NCI-H146 (cell line): ENCODE measurements around the gene KRTAP3-2.
A peak's percentile ranks its signal among the peaks of the same experiment; 100 is the strongest.

Experiments used
- DNase-seq: peaks from one replicate; lab custom pipeline; 2025; lab: John Stamatoyannopoulos, UW

The KRTAP3-2 gene

DNA sequence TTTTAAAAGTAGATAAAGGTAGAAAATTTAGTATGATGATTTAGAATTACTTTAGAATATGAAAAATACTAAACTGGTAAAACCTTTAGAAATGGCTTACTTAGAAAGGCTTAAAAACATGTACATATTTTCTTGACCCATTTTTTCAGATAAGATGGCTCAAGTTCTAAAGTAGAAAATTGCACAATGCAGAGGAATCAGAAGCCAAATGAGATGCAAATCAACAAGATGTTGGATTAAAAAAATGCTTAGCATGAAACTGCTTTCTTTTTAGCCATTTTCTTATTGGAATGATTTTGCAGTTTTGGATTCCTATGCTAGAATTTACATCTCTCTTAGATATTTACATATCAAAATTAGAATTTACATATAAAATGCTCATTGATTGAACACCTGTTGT is 10.7 kb upstream of the KRTAP3-2 start:
- DNase-seq, result no peak

DNA sequence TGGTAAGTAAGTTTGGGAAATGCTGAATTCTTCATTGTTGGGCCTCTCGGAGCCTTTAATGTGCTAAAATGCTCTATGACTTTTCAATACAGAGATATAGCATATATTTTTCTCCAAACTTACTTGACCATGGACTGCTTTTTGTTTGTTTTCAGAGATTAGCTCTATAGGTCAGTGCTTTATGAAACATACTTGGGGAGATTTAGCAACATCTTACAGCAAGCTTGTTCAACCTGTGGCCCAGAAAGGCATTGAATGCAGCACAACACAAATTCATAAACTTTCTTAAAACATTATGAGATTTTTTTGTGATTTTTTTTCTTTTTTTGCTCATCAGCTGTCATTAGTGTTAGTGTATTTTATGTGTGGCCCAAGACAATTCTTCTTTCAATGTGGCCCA is 10.2 kb upstream of the KRTAP3-2 start:
- no peak for DNase-seq

DNA sequence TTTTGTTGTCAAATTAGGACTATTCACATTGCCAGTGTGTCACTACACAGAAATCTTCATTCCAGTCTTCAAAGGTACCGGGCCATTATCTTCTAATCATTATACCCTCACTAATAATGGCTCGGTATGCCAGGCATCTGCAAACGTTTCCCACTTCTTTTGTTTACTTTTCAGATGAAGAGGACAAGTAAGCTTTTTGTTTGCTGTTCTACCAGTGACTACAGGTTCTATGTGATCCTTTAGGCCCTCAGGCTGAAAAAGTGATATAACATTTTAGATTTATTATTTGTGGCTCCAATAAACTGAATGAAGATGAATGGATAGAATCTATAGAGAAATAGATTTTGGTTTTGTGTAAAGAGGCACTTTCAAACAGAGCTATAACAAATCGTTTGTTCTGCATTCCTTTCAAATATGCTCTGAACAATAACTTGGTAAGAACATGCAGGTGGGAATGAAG is 9.6 kb upstream of the KRTAP3-2 start:
- peak; percentile 45 for DNase-seq

DNA sequence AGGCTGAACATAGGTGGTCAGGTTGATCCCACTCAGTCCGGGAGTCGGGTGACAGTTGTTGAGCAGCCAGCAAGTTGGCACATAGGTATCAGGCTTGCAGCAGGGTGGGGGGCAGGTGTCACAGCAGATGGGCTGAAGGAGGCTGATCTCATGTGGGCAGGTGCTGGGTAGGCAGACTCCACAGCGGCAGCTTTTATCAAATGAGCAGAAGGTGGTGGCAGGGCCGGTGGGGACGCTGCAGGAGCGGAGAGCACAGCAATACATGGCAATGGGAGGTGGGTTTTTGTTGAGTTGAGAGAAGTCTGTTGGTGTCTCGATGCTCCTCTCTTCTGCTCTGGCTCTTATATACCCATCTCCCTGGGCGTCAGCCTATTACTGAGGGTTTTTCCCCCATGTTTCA is 9.1 kb upstream of the KRTAP3-2 start, which contains the start of gene KRTAP3-1:
Gene KRTAP3-1 (minus strand): TSS at position 318 of the 400 bp plus-strand sequence. CDS start 54 bp downstream, at position 264.
- peak; percentile 73 for DNase-seq

DNA sequence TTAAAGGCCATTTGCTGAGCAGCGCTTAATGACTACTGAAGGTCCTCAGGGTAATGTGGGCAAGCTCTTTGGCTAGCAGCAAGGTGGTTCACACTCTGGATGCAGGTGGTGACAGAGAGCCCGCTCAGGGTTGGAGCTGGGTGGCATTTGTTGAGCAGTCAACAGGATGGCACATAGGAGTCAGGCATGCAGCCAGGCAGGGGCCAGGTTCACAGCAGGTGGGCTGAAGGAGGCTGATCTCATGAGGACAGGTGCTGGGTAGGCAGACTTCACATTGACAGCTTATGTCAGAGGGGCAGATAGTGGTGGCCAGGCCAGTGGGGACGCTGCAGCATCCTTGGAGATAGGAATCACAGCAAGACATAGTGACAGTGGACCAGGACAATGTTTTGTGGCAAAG is 4.7 kb upstream of the KRTAP3-2 start:
- DNase-seq, result peak; percentile 57

DNA sequence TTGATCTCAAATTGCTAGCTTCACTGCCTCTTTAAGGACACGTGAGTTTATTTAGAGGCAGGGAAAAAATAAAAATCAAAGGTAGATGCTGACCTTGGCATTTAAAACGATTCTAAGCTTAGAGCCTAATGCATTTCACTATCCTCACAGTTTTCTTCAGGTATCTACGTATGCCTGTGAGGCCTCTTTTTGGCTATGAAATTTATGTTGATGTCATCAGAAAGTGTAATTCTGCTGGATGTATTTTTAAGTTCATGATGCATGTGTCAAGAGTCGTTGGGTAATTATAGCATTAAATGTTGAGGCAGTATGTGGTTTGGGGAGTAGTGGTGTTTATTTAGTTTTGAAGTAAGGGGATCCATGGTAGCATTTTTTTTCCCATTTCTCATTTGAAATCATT is 4.2 kb upstream of the KRTAP3-2 start:
- DNase-seq, result no peak

DNA sequence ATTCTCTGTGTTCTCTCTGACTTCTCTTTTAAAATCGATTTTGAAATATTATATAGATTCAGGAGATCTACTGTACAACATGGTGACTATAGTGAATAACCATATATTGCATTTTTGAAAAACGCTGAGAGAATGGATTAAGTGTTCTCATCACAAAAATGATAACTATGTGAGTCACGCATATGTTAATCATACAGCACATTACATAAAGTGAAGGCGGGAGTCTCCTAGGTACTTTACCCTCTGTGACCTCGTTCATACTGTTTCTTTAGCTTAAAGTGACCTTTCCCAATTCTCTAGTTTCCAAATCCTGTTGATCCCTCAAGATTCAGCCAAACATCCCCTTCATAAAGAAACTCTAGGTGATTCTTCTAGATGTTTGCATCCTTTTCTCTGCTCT is 3.1 kb upstream of the KRTAP3-2 start:
- DNase-seq, result no peak

DNA sequence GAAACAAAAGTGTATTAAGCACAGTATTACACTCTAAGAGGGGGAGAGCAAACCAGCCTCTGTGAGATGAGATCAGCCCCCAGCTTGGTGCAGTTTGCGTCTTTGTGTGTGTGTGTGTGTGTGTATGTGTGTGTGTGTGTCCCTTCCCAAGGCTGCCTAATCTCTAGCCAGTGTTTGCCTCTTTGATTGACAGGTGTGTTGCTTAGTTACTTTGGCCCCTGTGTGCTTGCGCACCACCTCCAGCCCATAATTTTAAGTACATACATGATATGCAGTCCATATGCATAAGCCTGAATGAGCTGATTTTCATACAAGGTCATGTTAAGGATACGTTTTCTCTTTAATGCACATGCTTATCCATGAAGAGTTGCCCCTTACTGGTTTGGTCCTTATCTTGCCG is 2.1 kb upstream of the KRTAP3-2 start:
- no peak for DNase-seq

DNA sequence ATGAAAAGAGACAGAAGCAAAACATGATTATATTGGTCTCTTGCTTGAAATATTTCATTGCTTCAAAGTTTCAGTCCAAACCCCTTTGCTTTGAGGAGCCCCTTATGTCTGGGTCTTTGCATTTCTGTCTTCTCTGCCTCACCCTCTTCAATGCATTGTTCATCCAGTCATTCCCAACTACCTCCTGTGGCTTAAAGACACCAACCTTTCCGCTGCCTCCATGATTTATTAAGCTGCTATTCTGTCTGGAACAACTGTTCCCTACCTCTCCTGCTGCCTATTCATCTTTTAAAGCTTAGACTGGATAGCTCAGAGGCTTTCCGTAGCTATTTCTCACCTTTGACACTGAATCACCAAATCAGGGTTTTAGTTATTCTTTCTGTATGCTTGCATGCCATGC is 2.3 kb downstream of the KRTAP3-2 start:
- no peak for DNase-seq

DNA sequence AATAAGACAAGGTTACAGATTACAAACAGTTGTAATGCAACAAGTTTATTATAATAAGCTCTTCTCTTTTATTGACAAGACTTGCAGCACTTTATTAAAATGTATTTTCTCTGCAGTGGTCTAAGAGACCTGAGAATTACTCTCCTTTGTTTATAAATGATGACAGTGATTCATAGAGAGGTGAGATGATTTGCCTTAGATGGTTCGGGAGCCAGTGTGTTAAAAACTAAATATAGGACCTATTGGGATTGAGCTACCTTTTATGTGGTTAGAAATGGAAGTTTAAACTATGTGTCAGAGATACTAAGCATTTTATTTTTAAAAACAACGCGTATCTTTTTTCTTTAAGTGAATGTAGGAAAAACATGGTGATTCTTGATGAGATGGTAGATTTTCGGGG is 2.9 kb downstream of the KRTAP3-2 start:
- DNase-seq, result no peak

DNA sequence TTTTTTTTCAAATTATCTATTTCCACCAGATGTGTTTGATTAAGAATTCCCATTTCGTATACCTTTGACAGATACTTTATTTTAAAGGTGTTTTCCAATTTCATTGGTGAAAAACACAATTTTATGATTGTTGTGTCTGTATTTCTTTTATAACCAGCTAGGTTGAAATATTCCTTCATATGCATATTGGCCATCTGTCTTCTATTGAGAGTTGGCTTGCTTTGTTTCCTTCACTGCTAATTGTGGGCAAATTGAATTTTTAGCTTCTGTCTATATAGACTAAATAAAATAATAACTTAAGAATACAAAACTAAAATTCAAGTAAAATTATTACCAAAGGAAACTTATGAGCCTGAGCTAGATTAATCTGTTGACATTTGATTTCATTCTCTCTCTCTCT is 4.6 kb downstream of the KRTAP3-2 start:
- no peak for DNase-seq

DNA sequence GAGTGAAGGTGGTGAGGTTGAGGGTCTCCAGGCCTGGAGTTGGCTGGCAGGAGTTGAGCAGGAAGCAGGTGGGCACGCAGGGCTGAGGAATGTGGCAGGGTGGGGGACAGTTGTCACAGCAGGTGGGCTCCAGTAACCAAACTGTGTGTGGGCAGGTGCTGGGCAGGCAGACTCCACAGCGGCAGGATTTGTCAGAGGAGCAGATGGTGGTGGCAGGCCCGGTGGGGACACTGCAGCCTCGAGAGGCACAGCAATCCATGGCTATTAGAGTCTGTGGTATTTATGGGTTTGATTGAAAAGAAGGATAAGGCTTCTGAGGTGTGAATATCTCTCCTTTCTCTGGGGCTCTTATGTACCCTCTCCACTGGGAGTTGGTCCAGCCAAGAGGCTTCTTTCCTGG is 5.9 kb downstream of the KRTAP3-2 start, which contains the start of gene KRTAP3-3:
Gene KRTAP3-3 (minus strand): TSS at position 326 of the 400 bp plus-strand sequence. CDS start 67 bp downstream, at position 259.
- DNase-seq, result peak; percentile 68

DNA sequence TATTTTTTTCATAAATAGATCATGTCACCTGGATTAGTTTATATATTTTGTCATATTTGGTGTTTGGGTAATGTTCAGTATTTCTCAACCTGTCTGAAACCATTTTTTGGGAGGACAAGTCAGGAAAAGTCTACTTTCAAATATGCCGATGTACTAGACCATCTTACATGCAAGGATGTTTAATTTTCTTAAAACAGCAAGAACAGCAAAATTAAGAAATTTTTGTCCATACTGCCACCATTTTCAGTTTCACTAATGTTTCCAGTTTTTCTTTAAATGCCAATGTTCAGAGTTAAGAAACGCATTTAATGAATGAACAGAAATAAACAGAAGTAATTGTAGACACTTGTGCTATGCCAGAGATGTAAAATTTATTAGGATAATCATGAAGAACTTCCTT is 6.6 kb downstream of the KRTAP3-2 start:
- no peak for DNase-seq

DNA sequence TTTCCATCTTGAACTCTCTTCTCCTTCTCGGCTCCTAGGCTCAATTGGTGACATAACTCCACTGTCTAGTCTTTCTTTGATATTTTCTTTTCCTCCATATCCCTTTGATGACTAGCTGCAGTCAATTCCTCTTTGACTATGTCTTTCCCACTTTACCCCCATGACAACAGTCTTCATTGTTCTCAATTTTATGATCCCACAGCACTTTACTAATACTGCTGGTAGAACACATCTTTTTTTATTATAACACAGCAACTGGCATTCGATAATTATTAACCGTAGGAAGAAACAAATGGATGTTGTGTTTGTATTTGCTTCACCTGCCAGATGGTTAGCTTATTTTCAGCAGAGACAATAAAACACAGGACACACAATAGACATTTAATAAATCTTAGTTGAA is 7.0 kb downstream of the KRTAP3-2 start:
- DNase-seq, result no peak

DNA sequence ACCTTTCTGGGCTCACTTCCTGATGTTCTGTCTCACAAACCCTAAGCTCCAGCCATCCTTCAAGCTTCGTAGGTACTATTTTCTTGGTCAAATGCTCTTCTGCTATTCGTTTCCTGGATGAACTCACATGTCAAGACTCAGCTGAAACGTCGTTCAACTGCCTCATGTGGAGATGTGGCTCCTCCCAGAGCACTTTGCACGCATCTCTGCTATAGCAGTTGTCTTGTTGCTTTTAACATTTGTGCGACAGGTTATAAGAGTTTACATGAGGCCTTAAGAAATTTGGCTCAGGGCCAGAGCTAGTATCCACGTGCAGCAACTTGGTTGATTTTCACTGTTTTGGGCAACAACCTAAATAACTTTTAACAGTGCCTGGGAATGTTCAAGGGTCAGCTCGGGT is 12.8 kb downstream of the KRTAP3-2 start:
- DNase-seq, result no peak

DNA sequence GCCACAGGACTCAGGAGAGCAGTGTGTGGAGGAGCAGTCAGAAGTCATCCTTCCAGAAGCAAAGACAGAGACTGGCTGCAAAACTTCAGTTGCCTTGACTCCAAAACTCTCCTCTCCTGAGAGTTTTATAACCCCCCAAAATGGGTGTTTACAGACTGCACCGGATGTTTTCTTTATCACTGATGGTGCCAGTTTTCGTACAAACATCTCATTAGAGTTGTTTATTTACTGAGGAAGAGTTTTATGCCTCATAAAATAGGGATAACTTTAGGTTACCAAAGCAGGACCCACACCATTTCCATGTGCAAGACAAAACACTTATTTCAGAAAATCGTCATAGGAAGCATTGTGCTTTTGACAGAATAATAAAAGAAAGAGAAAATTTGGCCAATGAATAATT is 15.5 kb downstream of the KRTAP3-2 start, which contains the start of gene KRT40:
Gene KRT40 (minus strand): TSS at position 101 of the 400 bp plus-strand sequence. CDS start 53 bp downstream, at position 48.
- DNase-seq, result no peak

DNA sequence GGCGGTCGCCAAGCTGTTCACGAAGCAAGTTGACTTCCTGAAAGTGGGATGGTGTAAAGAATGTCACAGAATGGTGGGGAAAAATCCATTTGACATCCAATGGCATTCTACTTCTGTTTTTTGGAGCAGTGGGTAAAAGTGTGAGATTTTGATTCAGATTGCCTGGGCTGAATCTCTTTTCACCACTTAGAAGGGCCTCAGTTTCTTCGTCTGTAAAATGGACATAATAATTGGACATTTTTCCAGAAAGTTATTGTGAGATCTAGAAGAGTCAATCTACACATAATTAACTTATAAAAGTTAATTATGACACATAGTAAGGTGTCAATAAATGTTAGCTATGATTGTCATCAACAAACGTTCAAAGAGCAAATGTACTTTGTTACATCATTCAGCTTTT is 18.6 kb downstream of the KRTAP3-2 start:
- no peak for DNase-seq

DNA sequence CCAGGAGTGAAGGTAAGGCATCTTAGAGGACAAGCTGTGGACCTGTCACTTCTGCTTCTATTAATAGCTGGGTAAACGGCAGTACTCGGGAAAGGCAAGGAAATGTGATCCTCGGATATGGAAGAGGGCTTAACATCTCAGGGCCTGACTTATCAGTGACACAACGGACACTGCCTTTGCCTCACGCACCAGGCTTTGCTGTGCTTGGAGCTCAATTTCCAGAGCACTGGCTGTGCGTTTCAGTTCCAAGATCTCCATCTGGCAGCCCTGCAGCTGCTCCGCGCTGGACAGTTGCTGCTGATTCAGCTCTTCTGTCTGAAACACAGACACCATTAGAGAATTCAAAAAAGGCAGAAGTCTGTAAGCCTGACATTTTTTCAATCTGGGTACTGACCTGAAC is 19.1 kb downstream of the KRTAP3-2 start:
- DNase-seq, result peak; percentile 22

DNA sequence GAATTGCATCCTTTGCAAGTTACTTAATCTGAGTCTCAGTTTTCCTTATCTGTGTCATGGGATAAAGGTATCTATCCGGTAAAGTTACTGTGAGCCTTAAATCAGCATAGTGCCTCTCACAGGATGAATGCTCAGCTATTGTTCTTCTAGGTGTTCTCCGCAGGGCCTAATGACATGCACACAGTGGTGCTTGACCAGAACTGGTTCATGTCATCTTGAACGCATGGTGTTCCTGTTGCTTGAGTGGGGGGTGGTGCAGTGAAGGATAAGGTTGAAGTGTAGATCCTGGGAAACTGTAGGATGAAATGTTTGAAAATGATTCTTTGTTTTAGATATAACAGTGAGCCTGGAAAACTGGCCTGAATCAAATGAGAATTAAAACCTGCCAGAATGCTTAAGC is 19.6 kb downstream of the KRTAP3-2 start:
- DNase-seq, result no peak

DNA sequence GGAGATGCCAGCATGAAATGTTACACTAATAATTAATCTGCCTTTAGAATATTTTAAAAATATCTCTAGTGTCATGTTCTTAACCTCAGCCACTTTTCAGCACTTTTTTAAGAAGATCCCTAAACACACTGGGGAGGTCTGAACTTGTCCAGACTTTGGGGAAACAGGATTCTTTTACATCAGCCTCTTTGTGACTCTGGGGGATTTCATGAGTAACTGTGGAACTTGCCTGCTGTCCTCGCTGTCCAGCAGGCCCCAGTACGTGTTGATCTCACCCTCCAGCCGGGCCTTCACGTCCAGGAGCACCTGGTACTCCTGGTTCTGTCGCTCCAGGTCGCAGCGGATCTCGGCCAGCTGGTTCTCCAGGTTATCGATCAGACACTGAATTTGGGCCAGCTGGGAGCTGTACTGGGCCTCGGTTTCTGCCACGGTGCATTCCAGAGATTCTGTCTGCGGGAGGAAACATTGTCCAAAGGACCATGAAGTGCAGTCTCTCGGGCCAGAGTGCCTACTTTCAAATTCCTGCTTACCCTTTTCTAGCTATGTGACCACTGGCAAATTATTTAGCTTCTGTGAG is 21.0 kb downstream of the KRTAP3-2 start:
- no peak for DNase-seq

DNA sequence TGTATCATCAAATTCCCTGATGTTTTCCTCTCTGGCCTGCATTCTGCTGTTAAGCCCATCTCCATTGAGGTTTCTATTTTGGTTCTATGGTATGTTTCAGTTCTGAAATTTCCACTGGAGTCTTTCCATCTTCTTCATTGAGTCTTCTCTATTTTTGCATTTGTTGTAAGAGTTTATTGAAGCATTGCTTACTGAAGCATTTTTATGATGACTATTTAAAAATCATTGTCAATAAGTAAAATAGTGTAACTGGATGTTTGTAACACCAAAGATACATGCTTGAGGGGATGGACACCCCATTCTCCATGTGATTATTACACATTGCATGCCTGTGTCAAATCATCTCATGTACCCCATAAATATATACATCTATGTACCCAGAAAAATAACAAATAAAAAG is 24.2 kb downstream of the KRTAP3-2 start:
- no peak for DNase-seq

DNA sequence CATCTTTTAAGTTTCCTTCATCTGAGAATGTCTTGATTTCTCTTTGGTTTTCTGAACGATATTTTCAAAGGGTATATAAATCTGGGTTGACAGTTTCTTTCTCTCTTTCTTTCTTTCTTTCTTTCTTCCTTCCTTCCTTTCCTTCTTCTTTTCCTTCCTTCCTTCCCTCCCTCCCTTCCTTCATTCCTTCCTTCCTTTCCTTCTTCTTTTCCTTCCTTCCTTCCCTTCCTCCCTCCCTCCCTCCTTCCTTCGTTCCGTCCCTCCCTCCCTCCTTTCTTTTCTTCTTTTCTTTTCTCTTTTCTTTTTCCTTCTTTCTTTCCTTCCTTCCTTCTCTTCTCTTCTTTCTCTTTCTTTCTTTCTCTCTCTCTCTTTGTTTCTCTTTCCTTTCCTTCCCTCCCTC is 25.3 kb downstream of the KRTAP3-2 start:
- no peak for DNase-seq

DNA sequence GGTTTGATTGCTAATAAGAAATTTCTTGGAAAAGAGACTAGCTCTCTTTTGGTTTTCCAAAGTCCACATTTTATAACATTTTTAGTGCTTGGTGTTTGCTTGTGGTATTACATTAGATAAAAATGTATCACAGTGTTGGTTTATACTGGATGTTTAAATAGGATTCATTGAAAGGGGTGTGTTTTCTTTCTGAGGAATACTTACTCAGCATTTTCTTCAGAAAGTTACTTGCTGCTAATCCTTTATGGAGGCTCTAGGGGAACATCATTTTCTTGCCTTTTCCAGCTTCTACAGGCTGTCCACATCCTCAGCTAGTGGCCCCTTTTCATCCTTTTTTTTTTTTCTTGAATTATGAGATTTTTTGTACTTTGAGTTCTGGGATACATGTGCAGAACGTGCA is 32.1 kb downstream of the KRTAP3-2 start:
- DNase-seq, result no peak

DNA sequence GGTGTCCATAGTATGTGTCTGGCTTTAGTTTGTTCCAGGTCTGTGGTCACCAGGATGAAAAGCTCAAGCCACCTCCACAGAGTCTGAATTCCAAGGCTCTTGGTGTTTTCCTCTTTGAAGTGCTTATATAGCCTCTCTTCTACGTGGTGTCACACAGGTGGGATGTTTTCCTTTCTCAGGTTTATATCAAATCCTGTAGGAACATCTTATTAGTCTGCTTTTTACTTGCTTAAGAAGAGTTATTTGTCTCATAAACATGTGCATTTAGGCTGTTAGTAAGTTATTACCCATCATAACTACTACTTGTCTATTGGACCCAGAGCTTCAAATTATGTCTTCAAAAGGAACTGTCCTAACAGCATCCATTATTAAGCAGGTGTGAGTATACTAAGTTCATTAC is 32.9 kb downstream of the KRTAP3-2 start, which contains the start of gene KRT39:
Gene KRT39 (minus strand): TSS at position 101 of the 400 bp plus-strand sequence. CDS start 92 bp downstream, at position 9.
- no peak for DNase-seq
